22Rv1 (cell line): ENCODE measurements around the gene SORCS2.

Source experiments
- H3K27ac ChIP-seq: fragments of 450-650 bp; 2 replicates; pipeline ENCODE4 v1.5.1; 2017
- ZFX ChIP-seq: fragments of 450-650 bp; IDR thresholded peaks from 2 replicates; pipeline ENCODE4 v1.6.1; 2017; ENCODE audit warnings: antibody characterized with exemption, borderline replicate concordance
- TF ChIP-seq, protein P1 (sequence below): fragments of 450-650 bp; IDR thresholded peaks from 2 replicates; pipeline ENCODE4 v1.5.1; 2017; ENCODE audit warnings: mild to moderate bottlenecking

The SORCS2 gene

DNA sequence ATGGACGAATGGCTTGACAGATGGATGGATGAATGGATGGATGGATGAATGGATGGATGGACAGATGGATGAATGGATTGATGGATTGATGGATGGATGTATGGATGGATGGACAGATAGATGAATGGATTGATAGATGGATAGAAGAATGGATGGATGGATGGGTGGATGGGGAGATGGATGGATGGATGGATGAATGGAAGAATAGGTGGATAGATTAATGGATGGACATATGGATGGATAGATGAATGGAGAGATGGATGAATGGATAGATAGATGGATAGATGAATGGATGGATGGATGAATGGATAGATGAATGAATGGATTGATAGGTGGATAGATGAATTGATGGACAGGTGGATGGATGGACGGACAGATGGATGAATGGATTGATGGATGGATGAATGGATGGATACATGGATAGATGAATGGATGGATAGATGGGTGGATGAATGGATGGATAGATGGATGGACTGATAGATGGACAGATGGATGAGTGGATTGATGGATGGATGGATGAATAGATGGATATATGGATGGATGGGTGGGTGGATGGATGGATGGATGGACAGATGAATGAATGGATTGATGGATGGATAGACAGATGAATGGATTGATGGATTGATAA, 208.4 kb downstream of the SORCS2 start:
- H3K27ac ChIP-seq: no peak overlapping the region
- TF ChIP-seq, protein P1, sequence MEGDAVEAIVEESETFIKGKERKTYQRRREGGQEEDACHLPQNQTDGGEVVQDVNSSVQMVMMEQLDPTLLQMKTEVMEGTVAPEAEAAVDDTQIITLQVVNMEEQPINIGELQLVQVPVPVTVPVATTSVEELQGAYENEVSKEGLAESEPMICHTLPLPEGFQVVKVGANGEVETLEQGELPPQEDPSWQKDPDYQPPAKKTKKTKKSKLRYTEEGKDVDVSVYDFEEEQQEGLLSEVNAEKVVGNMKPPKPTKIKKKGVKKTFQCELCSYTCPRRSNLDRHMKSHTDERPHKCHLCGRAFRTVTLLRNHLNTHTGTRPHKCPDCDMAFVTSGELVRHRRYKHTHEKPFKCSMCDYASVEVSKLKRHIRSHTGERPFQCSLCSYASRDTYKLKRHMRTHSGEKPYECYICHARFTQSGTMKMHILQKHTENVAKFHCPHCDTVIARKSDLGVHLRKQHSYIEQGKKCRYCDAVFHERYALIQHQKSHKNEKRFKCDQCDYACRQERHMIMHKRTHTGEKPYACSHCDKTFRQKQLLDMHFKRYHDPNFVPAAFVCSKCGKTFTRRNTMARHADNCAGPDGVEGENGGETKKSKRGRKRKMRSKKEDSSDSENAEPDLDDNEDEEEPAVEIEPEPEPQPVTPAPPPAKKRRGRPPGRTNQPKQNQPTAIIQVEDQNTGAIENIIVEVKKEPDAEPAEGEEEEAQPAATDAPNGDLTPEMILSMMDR: no peak
- TF ChIP-seq ZFX: no peak

DNA sequence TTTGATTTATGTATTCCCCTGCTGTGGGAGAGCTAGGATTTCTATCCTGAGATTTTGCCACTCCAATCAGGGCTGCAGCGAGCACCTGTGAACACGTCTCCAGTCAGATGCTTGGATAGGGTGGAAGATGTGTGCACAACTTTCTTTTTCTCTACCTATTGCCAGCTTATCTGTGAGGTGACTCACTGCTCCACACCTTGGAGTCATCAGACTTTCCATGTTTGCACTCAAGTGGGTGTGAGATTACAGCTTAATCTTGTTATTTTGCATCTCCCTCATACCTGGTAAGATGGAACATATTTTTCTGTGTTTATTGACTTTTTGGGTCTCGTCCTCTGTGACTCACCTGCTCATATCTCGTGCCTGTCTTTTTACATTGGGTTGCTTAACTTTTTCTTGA, 210.2 kb downstream of the SORCS2 start:
- no peak overlapping the region for H3K27ac ChIP-seq
- TF ChIP-seq, protein P1: no peak
- TF ChIP-seq ZFX: no peak

DNA sequence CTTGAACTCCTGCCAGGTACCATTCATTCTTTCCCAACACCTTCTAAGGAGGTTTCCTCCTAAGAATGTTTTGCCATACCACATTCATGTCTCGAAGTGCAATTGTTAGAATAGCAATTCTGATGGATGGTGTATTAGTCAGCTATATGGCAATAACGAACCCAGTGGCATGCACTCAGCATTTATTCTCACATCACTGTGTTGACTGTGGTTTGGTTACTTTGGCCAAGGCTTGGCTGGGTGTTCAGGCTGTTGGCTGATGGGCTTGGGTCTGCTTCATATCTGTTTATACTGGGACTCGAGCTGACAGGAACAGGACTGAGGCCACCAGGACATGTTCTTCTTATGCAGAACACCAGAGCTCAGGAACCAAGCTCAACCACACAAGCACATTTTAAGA, 210.7 kb downstream of the SORCS2 start:
- TF ChIP-seq ZFX: no peak
- TF ChIP-seq, protein P1: no peak

GRCh38 chr4:7408166-7408565, 215.8 kb downstream of the SORCS2 start:
- no peak overlapping the region for H3K27ac ChIP-seq
- no peak for TF ChIP-seq ZFX
- TF ChIP-seq, protein P1: no peak

More for the DNA sequence above, 210.7 kb downstream of the SORCS2 start:
- no peak overlapping the region for H3K27ac ChIP-seq

GRCh38 chr4:7410446-7410845, 218.1 kb downstream of the SORCS2 start:
- H3K27ac ChIP-seq: no peak overlapping the region
- no peak for TF ChIP-seq ZFX
- TF ChIP-seq, protein P1: no peak

DNA sequence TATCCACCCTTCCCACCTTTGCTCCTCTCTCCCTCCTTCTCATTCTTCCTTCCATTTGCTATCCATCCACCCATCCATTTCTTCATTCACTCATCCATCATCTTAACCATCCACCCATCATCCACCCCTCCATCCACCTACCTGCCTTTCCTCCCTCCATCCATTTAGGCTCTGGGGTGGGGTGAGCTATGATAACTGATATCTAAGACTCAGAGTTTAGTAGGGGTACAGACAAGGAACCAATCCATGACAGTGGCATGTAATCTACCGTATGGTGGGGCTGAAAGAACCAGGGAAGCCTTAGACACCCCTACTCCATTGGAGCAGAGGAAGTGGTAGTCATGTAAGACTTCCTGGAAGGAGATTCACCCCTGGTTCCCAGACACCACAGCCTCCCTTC, 219.2 kb downstream of the SORCS2 start:
- TF ChIP-seq ZFX: no peak
- TF ChIP-seq, protein P1: no peak
- no peak overlapping the region for H3K27ac ChIP-seq

GRCh38 chr4:7411896-7412553, 219.7 kb downstream of the SORCS2 start:
- no peak overlapping the region for H3K27ac ChIP-seq
- TF ChIP-seq, protein P1: no peak
- no peak for TF ChIP-seq ZFX
